ENCODE results near the gene CSNK1A1. TPM values are rescaled to one million over a fixed set of nuclear protein-coding genes. Genes with fewer than 3 reads are reported as not detected.
A peak's percentile ranks its signal among the peaks of the same experiment; 100 is the strongest.

CSNK1A1 gene
- total RNA-seq, 1 donor from 2014 or later, result 282 TPM

DNA sequence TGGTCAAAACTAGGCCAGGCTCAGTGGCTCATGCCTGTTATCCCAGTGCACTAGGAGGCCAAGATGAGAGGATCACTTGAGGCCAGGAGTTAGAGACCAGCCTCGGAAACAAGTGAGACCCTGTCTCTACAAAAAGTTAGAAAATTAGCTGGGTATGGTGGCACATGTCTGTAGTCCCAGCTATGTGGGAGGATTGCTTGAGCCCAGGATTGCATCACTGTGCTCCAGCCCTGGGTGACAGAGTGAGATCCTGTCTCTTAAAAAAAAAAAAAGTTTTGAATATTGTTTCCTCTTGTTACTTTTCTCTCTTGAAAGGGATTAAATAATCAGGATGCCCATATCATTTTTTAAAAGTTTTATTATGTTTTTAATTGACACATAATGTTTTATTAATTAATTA is 37.7 kb upstream of the CSNK1A1 start:
- DNase-seq (ENCODE audit: extremely low spot score, unreplicated experiment), result no peak
- Mint-ChIP-seq H3K4me1 (ENCODE audit: unreplicated experiment) (peaks cover 40% of the 10 kb centered on the region), H3K4me3 (ENCODE audit: unreplicated experiment) (no peak overlapping the region), H3K27ac (ENCODE audit: unreplicated experiment) (no peak overlapping the region), H3K9me3 (ENCODE audit: unreplicated experiment) (no peaks in the 10 kb centered on the region), H3K36me3 (ENCODE audit: unreplicated experiment) (peaks cover 8% of the 10 kb centered on the region), H3K27me3 (ENCODE audit: unreplicated experiment) (no peaks in the 10 kb centered on the region)
- TF ChIP-seq, protein P1, sequence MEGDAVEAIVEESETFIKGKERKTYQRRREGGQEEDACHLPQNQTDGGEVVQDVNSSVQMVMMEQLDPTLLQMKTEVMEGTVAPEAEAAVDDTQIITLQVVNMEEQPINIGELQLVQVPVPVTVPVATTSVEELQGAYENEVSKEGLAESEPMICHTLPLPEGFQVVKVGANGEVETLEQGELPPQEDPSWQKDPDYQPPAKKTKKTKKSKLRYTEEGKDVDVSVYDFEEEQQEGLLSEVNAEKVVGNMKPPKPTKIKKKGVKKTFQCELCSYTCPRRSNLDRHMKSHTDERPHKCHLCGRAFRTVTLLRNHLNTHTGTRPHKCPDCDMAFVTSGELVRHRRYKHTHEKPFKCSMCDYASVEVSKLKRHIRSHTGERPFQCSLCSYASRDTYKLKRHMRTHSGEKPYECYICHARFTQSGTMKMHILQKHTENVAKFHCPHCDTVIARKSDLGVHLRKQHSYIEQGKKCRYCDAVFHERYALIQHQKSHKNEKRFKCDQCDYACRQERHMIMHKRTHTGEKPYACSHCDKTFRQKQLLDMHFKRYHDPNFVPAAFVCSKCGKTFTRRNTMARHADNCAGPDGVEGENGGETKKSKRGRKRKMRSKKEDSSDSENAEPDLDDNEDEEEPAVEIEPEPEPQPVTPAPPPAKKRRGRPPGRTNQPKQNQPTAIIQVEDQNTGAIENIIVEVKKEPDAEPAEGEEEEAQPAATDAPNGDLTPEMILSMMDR (IDR thresholded peaks at IDR 0.05), result no peak

DNA sequence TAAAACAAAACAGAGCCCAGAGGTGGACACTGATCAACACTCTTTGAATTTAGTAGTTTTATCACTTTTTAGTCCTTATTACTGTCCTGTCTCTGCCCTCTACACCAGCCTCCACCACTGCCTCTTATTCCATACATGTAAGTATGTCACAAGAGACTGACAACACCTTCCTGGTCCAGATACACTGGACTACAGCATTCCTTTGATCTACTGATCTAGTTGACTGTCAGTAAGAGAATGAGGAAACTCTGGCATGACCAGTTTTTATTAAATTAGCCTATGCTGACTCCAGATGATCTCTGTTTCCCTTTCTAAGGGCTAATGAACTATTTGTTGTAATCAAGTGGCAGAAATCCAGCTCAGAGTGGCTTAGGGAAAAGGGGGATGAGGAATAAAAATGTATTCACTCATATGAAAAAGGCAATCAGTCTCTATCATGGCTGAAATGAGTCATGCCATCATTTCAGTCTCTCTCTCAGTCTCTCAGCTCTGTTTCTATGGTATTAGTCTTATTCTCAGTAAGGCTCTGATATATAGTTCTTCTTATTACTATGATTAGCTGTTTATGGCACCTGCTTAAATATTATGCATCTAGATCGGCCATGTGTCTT is 35.6 kb upstream of the CSNK1A1 start:
- Mint-ChIP-seq H3K4me1 (ENCODE audit: unreplicated experiment) (peaks cover 40% of the 10 kb centered on the region), H3K9me3 (ENCODE audit: unreplicated experiment) (no peaks in the 10 kb centered on the region), H3K4me3 (ENCODE audit: unreplicated experiment) (no peak overlapping the region), H3K27me3 (ENCODE audit: unreplicated experiment) (no peaks in the 10 kb centered on the region), H3K36me3 (ENCODE audit: unreplicated experiment) (peaks cover 2% of the 10 kb centered on the region), H3K27ac (ENCODE audit: unreplicated experiment) (peak overlapping the region; percentile 76)
- TF ChIP-seq, protein P1 (IDR thresholded peaks at IDR 0.05), result no peak
- no peak for DNase-seq (ENCODE audit: extremely low spot score, unreplicated experiment)

DNA sequence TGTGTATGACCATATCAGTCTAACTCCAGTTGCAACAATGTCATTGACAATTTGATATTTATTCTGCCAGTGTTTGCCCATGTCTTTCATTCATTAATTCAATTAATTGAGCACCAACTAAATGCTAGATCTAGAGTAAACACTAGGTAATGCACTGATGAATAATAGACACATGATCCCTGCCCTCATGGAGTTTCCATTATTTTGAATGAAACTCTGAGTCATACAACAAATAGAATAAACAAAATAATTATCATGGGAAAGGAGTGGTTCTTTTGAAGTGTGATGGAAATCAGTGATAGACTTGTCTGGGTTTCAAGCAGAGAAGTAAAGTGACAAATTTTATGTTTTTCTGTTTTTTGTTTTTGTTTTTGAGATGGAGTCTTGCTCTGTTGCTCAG is 34.7 kb upstream of the CSNK1A1 start:
- no peak overlapping the region for H3K4me3 Mint-ChIP-seq (ENCODE audit: unreplicated experiment)
- no peaks in the 10 kb centered on the region for H3K27me3 Mint-ChIP-seq (ENCODE audit: unreplicated experiment)
- H3K4me1 Mint-ChIP-seq (ENCODE audit: unreplicated experiment), result peaks cover 48% of the 10 kb centered on the region
- H3K36me3 Mint-ChIP-seq (ENCODE audit: unreplicated experiment), result peaks cover 2% of the 10 kb centered on the region
- no peak for DNase-seq (ENCODE audit: extremely low spot score, unreplicated experiment)
- no peaks in the 10 kb centered on the region for H3K9me3 Mint-ChIP-seq (ENCODE audit: unreplicated experiment)
- TF ChIP-seq, protein P1 (IDR thresholded peaks at IDR 0.05), result no peak
- no peak overlapping the region for H3K27ac Mint-ChIP-seq (ENCODE audit: unreplicated experiment)

DNA sequence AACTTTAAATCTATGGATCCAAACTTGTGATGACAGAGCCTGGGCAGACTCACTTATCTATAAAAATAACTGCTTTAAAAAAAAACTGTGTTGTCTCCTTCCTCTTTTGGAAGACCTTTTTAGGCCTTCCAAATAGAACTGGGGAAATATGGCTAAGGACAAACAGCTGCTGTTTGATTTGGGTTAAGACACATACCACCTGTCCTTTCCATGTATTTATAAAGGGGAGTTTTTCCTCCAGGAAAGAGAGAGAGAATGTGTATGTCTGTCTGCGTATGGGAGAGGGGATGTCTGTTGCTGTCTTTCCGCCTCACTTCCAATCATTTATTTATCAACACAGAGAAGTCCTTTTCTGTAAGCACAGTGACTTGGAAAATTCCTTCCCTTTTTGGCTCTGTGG is 32.9 kb upstream of the CSNK1A1 start:
- Mint-ChIP-seq H3K4me3 (ENCODE audit: unreplicated experiment) (peak overlapping the region; percentile 18), H3K4me1 (ENCODE audit: unreplicated experiment) (peaks cover 59% of the 10 kb centered on the region), H3K27ac (ENCODE audit: unreplicated experiment) (peak overlapping the region; percentile 41), H3K27me3 (ENCODE audit: unreplicated experiment) (no peaks in the 10 kb centered on the region), H3K36me3 (ENCODE audit: unreplicated experiment) (no peaks in the 10 kb centered on the region), H3K9me3 (ENCODE audit: unreplicated experiment) (no peaks in the 10 kb centered on the region)
- DNase-seq (ENCODE audit: extremely low spot score, unreplicated experiment), result no peak
- TF ChIP-seq, protein P1 (IDR thresholded peaks at IDR 0.05), result no peak

DNA sequence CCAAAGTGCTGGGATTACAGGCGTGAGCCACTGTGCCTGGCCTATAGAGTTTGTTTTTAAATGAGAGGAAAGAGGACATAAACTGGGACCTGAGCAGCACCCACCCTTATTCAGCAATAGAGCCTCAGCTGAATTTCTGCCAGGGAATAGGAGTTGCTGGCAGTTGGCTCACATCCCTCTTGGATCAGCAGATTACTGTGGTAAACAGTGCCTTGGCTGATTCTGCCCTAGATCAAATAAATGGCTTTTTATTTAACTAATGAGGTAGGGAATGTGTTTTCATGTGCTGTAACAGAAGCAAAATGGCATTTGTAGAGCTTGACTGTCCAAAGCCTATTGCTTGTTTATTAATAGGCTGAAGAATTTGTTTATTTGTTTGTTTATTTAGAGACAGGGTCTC is 32.2 kb upstream of the CSNK1A1 start:
- no peaks in the 10 kb centered on the region for H3K36me3 Mint-ChIP-seq (ENCODE audit: unreplicated experiment)
- H3K9me3 Mint-ChIP-seq (ENCODE audit: unreplicated experiment), result no peaks in the 10 kb centered on the region
- TF ChIP-seq, protein P1 (IDR thresholded peaks at IDR 0.05), result no peak
- peak overlapping the region; percentile 78 for H3K27ac Mint-ChIP-seq (ENCODE audit: unreplicated experiment)
- peaks cover 63% of the 10 kb centered on the region for H3K4me1 Mint-ChIP-seq (ENCODE audit: unreplicated experiment)
- DNase-seq (ENCODE audit: extremely low spot score, unreplicated experiment), result no peak
- no peak overlapping the region for H3K4me3 Mint-ChIP-seq (ENCODE audit: unreplicated experiment)
- H3K27me3 Mint-ChIP-seq (ENCODE audit: unreplicated experiment), result no peaks in the 10 kb centered on the region

Data from osteocyte (in vitro differentiated cells).